ENCODE measurements around the gene TAS2R50.

DNA sequence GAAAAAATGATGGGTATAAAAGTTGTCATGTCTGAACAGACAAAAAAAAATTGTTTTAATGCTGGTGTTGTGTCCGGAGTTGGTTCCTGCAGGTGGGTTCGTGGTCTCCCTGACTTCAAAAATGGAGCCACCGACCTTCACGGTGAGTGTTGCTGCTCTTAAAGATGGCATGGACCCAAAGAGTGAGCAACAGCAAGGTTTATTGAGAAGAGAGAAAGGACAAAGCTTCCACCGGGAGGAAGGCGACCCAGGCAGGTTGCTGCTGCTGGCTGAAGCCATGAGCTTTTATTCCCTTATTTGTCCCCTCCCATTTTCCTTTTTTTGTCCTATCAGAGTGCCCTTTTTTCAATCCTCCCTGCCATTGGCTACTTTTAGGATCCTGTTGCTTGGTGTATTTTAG is 44.6 kb upstream of the TAS2R50 start, which contains the start of gene TAS2R31:
- TF ChIP-seq GATA2 (IDR thresholded peaks at IDR 0.05; ENCODE audit: low read depth, low read length) = no peak
- TF ChIP-seq GATA3 (IDR thresholded peaks at IDR 0.05; ENCODE audit: low read depth, low read length) = no peak
